ENCODE measurements around the gene GLS.

GRCh38 chr2:190910341-190911136 lies 29.9 kb downstream of the GLS start:
- TF ChIP-seq EZH2 (IDR thresholded peaks at IDR 0.05; ENCODE audit: borderline replicate concordance, low read length) = no peak
- no peak for TF ChIP-seq CTCF (conservative IDR thresholded peaks at IDR 0.05 in 1 of 2, IDR thresholded peaks at IDR 0.05 in 1 of 2; ENCODE audit: extremely low read depth in 1 of 2, insufficient read depth in 1 of 2, low read depth in 1 of 2, low read length in 2 of 2)
